PC-3 (cell line): Measurements from ENCODE around the gene PRR23C.

Experiments
- CTCF ChIP-seq: fragments of 300-600 bp; sonication (generic); conservative IDR thresholded peaks from 2 replicates; pipeline ENCODE4 v1.5.1; 2017; ENCODE audit warnings: antibody characterized with exemption, low read depth, mild to moderate bottlenecking, low read length
- EZH2 ChIP-seq: fragments of 300-600 bp; sonication (generic); IDR thresholded peaks from one replicate; pipeline ENCODE4 v1.6.1; 2017; ENCODE audit warnings: antibody characterized with exemption, mild to moderate bottlenecking, low read length; ENCODE audit not compliant: unreplicated experiment

DNA sequence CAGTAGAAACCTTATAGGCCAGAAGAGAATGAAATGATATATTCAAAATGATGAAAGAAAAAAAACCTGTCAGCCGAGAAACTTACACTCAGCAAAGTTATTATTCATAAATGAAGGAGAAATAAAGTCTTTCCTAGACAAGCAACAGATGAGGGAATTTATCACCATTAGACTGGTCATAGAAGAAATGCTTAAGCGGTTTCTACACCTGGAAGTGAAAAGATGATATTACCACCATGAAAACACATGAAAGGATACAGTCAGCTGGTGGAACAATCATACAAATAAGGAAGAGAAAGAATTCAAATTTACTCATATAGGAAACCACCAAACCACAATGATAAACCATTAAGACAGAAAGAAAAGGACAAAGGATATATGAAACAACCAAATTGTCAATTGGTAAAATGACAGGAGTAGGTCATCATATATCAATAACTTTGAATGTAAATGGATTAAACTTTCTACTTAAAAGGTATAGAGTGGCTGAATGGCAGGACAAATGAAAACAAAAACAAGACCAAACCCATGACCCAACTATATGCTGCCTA is 29.9 kb upstream of the PRR23C start:
- TF ChIP-seq EZH2 (no peak), CTCF (no peak)
